Stimulated activated CD4-positive, alpha-beta T cell treated with anti-CD3 and anti-CD28 coated beads, Interleukin-15, amount 100 ng/mL, for 48 hours (primary cell): Measurements from ENCODE around the gene CNGA1.

Experiments used
- DNase-seq, 2 donors: peaks; one replicate each; pipeline ENCODE4 v3.0.0-alpha.2; 2020; ENCODE audit warnings: low read depth in 2 of 2

Gene CNGA1

GRCh38 chr4:47899639-47900038 is 116.8 kb downstream of the CNGA1 start:
- DNase-seq: no peak

- DNase-seq: no peak
Observed at GRCh38 chr4:47891928-47892327, 124.6 kb downstream of the CNGA1 start.
